Urothelium cell line (cell line): ENCODE results near the gene TMEM60.
A peak's percentile ranks its signal among the peaks of the same experiment; 100 is the strongest.
"Not testable (repeated sequence)": the region's sequence is repeated elsewhere in the genome, so short reads cannot be mapped to it uniquely, and the experiment has no call there.

ENCODE experiments used
- DNase-seq: peaks from one replicate; pipeline ENCODE4 v3.0.0; 2011; ENCODE audit warnings: low spot score, mixed read lengths
- FAIRE-seq: peaks from 2 replicates; lab custom pipeline; 2011; peaks lifted over from hg19 to GRCh38; lab: Jason Lieb, UNC

Gene TMEM60

GRCh38 chr7:77798394-77799077 is at the start of gene TMEM60, which contains the start of gene PHTF2:
Gene TMEM60 (minus strand): TSS chr7:77798434. CDS start chr7:77794373, 4,061 bp downstream.
Gene PHTF2 (plus strand): TSS chr7:77798773.
- no peak for FAIRE-seq
- peak; percentile 99 for DNase-seq

GRCh38 chr7:77846317-77847092 is 48.3 kb upstream of the TMEM60 start:
- DNase-seq (no peak), FAIRE-seq (peak; percentile 32)

GRCh38 chr7:77843194-77843593 is 45.0 kb upstream of the TMEM60 start:
- FAIRE-seq, result no peak
- no peak for DNase-seq

- DNase-seq (no peak), FAIRE-seq (no peak)
Measured at GRCh38 chr7:77839919-77840318, 41.7 kb upstream of the TMEM60 start.

GRCh38 chr7:77838929-77839491 is 40.8 kb upstream of the TMEM60 start:
- FAIRE-seq (no peak), DNase-seq (no peak)

- DNase-seq (no peak), FAIRE-seq (peak; percentile 17)
Measured at GRCh38 chr7:77837966-77838365, 39.7 kb upstream of the TMEM60 start.

GRCh38 chr7:77837275-77837674 is 39.0 kb upstream of the TMEM60 start:
- FAIRE-seq, result no peak
- DNase-seq, result no peak

GRCh38 chr7:77836425-77836824 is 38.2 kb upstream of the TMEM60 start:
- DNase-seq, FAIRE-seq: not testable (repeated sequence)

- FAIRE-seq, result no peak
- no peak for DNase-seq
Measured at GRCh38 chr7:77833136-77833535, 34.9 kb upstream of the TMEM60 start.

- DNase-seq (no peak), FAIRE-seq (no peak)
Measured at GRCh38 chr7:77831953-77832352, 33.7 kb upstream of the TMEM60 start.

- DNase-seq, result no peak
- no peak for FAIRE-seq
Measured at GRCh38 chr7:77831481-77831880, 33.2 kb upstream of the TMEM60 start.

GRCh38 chr7:77830649-77831355 is 32.6 kb upstream of the TMEM60 start:
- DNase-seq, result no peak
- FAIRE-seq, result no peak

GRCh38 chr7:77827999-77828398 is 29.8 kb upstream of the TMEM60 start:
- DNase-seq (no peak), FAIRE-seq (no peak)

- DNase-seq (no peak), FAIRE-seq (no peak)
Measured at GRCh38 chr7:77826300-77826699, 28.1 kb upstream of the TMEM60 start.

GRCh38 chr7:77825131-77825530 is 26.9 kb upstream of the TMEM60 start:
- no peak for DNase-seq
- FAIRE-seq, result no peak

- FAIRE-seq, result no peak
Measured at GRCh38 chr7:77824636-77825035, 26.4 kb upstream of the TMEM60 start.

GRCh38 chr7:77823787-77824186 is 25.6 kb upstream of the TMEM60 start:
- DNase-seq (no peak), FAIRE-seq (no peak)

More at GRCh38 chr7:77824636-77825035, 26.4 kb upstream of the TMEM60 start:
- no peak for DNase-seq

GRCh38 chr7:77822269-77822668 is 24.0 kb upstream of the TMEM60 start:
- no peak for DNase-seq
- FAIRE-seq, result no peak

- FAIRE-seq, result no peak
Measured at GRCh38 chr7:77820967-77821366, 22.7 kb upstream of the TMEM60 start.

GRCh38 chr7:77819021-77819420 is 20.8 kb upstream of the TMEM60 start:
- DNase-seq (no peak), FAIRE-seq (no peak)

More at GRCh38 chr7:77820967-77821366, 22.7 kb upstream of the TMEM60 start:
- no peak for DNase-seq

GRCh38 chr7:77813180-77813579 is 14.9 kb upstream of the TMEM60 start:
- DNase-seq (no peak), FAIRE-seq (no peak)
